Mucosa of stomach (tissue), 1 donor: ENCODE results near the gene MMP2.

Experiments
- H3K27me3 ChIP-seq: one replicate; pipeline ENCODE4 v1.7.0; 2013; ENCODE audit warnings: mild to moderate bottlenecking, low read length; ENCODE audit not compliant: control insufficient read depth, insufficient read depth
- H3K36me3 ChIP-seq: one replicate; pipeline ENCODE4 v1.7.0; 2013; ENCODE audit warnings: low read length; ENCODE audit not compliant: control insufficient read depth, insufficient read depth
- H3K4me1 ChIP-seq: one replicate; pipeline ENCODE4 v1.7.0; 2013; ENCODE audit warnings: mild to moderate bottlenecking, low read length; ENCODE audit not compliant: control insufficient read depth, insufficient read depth
- H3K4me3 ChIP-seq: one replicate; pipeline ENCODE4 v1.7.0; 2013; ENCODE audit warnings: low read length
- H3K9ac ChIP-seq: one replicate; pipeline ENCODE4 v1.7.0; 2013; ENCODE audit warnings: mild to moderate bottlenecking, low read length, moderate library complexity
- H3K9me3 ChIP-seq: one replicate; pipeline ENCODE4 v1.7.0; 2013; ENCODE audit warnings: mild to moderate bottlenecking, low read length, moderate library complexity; ENCODE audit not compliant: control insufficient read depth
- donor health status: Pancreatic carcinoma.

MMP2 gene

GRCh38 chr16:55488306-55488705, 9.3 kb downstream of the MMP2 start:
- H3K9ac ChIP-seq: no peak overlapping the region
- no peaks in the 10 kb centered on the region for H3K36me3 ChIP-seq
- H3K9me3 ChIP-seq: no peaks in the 10 kb centered on the region
- H3K4me1 ChIP-seq: no peaks in the 10 kb centered on the region
- H3K27me3 ChIP-seq: no peaks in the 10 kb centered on the region
- H3K4me3 ChIP-seq: no peak overlapping the region

GRCh38 chr16:55489119-55489955, 10.3 kb downstream of the MMP2 start:
- Histone ChIP-seq H3K4me3 (no peak overlapping the region), H3K4me1 (no peaks in the 10 kb centered on the region), H3K36me3 (no peaks in the 10 kb centered on the region), H3K27me3 (no peaks in the 10 kb centered on the region), H3K9ac (no peak overlapping the region), H3K9me3 (no peaks in the 10 kb centered on the region)

- Histone ChIP-seq H3K4me1 (no peaks in the 10 kb centered on the region), H3K27me3 (no peaks in the 10 kb centered on the region), H3K4me3 (no peak overlapping the region), H3K9me3 (no peaks in the 10 kb centered on the region), H3K36me3 (no peaks in the 10 kb centered on the region), H3K9ac (no peak overlapping the region)
These were observed 10.9 kb downstream of the MMP2 start for GRCh38 chr16:55489956-55490265.

- Histone ChIP-seq H3K27me3 (no peaks in the 10 kb centered on the region), H3K4me3 (no peak overlapping the region), H3K36me3 (no peaks in the 10 kb centered on the region), H3K4me1 (no peaks in the 10 kb centered on the region), H3K9me3 (no peaks in the 10 kb centered on the region), H3K9ac (no peak overlapping the region)
These were observed 11.3 kb downstream of the MMP2 start for GRCh38 chr16:55490301-55490700.

GRCh38 chr16:55491691-55492090, 12.7 kb downstream of the MMP2 start:
- Histone ChIP-seq H3K36me3 (no peaks in the 10 kb centered on the region), H3K9ac (no peak overlapping the region), H3K9me3 (no peaks in the 10 kb centered on the region), H3K4me1 (no peaks in the 10 kb centered on the region), H3K4me3 (no peak overlapping the region), H3K27me3 (no peaks in the 10 kb centered on the region)

- H3K27me3 ChIP-seq: no peaks in the 10 kb centered on the region
- H3K4me1 ChIP-seq: no peaks in the 10 kb centered on the region
These were observed 13.9 kb downstream of the MMP2 start for GRCh38 chr16:55492756-55493380.

GRCh38 chr16:55494994-55495421, 16.0 kb downstream of the MMP2 start:
- Histone ChIP-seq H3K9me3 (no peaks in the 10 kb centered on the region), H3K9ac (no peak overlapping the region), H3K36me3 (no peaks in the 10 kb centered on the region), H3K27me3 (no peaks in the 10 kb centered on the region), H3K4me3 (no peak overlapping the region), H3K4me1 (peaks cover 4% of the 10 kb centered on the region)

More at GRCh38 chr16:55492756-55493380, 13.9 kb downstream of the MMP2 start:
- Histone ChIP-seq H3K9me3 (no peaks in the 10 kb centered on the region), H3K9ac (no peak overlapping the region), H3K36me3 (no peaks in the 10 kb centered on the region), H3K4me3 (no peak overlapping the region)

DNA sequence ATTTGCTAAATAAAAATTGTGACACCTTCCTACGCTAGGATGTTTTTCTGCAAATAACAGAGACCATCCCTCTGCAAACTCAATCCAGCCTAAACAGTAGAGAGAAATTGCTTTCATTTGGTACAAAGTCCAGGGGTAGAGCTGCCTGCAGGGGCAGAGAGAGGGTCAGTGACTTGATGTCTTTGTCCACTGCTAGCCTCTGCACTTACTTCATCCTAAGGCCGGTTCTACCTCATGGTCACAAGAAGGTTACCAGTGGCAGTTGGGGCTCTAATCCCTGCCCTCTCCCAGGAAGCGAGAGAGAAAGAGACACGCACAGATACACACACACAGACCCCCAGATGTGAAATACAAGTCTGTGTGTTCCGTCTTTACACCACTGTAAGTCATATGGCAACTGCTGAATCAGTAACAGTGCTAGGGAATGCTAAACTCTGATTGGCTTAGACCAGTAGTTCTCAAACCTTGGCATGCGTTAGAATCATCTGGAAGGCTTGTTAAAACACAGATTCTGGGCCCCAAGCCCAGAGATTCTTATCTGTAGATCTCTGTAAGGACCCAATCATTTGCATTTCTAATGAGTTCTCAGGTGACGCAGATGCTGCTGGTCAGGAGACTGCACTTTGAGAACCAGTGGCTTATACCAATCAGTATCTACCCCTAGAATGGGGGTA, 16.8 kb downstream of the MMP2 start:
- peaks cover 11% of the 10 kb centered on the region for H3K4me1 ChIP-seq
- H3K4me3 ChIP-seq: no peak overlapping the region
- H3K9ac ChIP-seq: no peak overlapping the region
- H3K36me3 ChIP-seq: no peaks in the 10 kb centered on the region
- H3K27me3 ChIP-seq: no peaks in the 10 kb centered on the region
- H3K9me3 ChIP-seq: no peaks in the 10 kb centered on the region

DNA sequence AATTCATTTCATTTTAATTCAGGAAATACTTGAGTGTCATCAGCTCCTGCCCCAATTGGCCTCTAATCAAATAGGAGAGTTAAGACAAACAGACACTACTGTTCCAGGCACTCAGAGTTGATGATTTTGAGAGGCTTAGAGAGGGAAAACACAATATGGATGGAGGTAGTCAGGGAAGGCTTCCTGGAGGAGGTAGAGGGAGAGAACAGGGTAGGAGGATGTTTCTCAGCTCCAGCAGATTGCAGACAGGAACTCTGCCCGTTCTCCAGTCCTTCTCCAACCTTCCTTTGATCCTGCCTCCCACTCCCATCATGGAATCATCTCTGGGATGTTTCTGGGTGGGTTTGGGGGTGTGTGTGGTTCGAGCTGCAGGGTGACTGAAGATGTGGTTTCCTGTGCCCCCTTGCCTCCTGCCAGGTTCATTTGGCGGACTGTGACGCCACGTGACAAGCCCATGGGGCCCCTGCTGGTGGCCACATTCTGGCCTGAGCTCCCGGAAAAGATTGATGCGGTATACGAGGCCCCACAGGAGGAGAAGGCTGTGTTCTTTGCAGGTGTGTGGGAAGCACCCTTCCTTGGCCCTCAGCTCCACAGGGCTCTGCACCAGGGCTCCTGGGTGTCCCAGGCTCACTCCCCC, 17.6 kb downstream of the MMP2 start:
- H3K36me3 ChIP-seq: no peaks in the 10 kb centered on the region
- H3K9ac ChIP-seq: no peak overlapping the region
- H3K4me1 ChIP-seq: peaks cover 20% of the 10 kb centered on the region
- H3K27me3 ChIP-seq: no peaks in the 10 kb centered on the region
- H3K9me3 ChIP-seq: no peaks in the 10 kb centered on the region
- H3K4me3 ChIP-seq: no peak overlapping the region

GRCh38 chr16:55497558-55497957, 18.6 kb downstream of the MMP2 start:
- Histone ChIP-seq H3K27me3 (no peaks in the 10 kb centered on the region), H3K36me3 (no peaks in the 10 kb centered on the region), H3K4me3 (no peak overlapping the region), H3K9ac (no peak overlapping the region), H3K9me3 (no peaks in the 10 kb centered on the region), H3K4me1 (peaks cover 29% of the 10 kb centered on the region)

GRCh38 chr16:55498101-55498500, 19.1 kb downstream of the MMP2 start:
- H3K36me3 ChIP-seq: no peaks in the 10 kb centered on the region
- no peak overlapping the region for H3K4me3 ChIP-seq
- H3K27me3 ChIP-seq: no peaks in the 10 kb centered on the region
- no peaks in the 10 kb centered on the region for H3K9me3 ChIP-seq
- H3K9ac ChIP-seq: no peak overlapping the region
- peaks cover 34% of the 10 kb centered on the region for H3K4me1 ChIP-seq

DNA sequence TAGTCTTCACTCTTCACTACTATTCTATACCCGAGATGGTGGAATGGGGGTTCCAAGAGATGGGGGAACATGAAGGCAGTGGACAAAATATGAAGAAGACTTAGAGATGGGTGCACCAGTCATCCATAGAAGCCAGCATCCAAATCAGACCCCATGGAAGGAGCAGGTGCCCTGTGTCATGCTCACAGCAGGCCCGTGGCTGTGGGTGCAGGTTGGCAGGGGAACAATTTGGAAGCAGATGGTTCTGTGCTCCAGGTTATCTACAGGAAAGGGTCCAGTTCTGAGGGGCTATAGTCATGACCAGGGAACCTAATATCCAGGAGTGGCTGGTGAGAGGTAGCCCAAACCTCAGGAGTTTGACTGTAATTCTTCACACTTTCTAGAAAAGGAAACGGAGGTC, 20.3 kb downstream of the MMP2 start:
- Histone ChIP-seq H3K36me3 (no peaks in the 10 kb centered on the region), H3K4me1 (peaks cover 46% of the 10 kb centered on the region), H3K27me3 (no peaks in the 10 kb centered on the region), H3K9ac (no peak overlapping the region), H3K9me3 (no peaks in the 10 kb centered on the region), H3K4me3 (no peak overlapping the region)
